Keratinocyte (primary cell): ENCODE data around the gene GLTPD2. TPM values are rescaled to one million over a fixed set of nuclear protein-coding genes. Genes with fewer than 3 reads are reported as not detected.

Experiments
- DNase-seq: peaks from one replicate; pipeline ENCODE4 v3.0.0-alpha.2; 2011; ENCODE audit warnings: low read depth, missing footprints, low spot score
- FAIRE-seq: peaks from 2 replicates; lab custom pipeline; 2011; peaks lifted over from hg19 to GRCh38; lab: Jason Lieb, UNC
- H2AFZ ChIP-seq: 2 replicates; pipeline ENCODE4 v1.6.0; 2012; ENCODE audit warnings: low read length, control low read depth, inconsistent platforms; ENCODE audit not compliant: control insufficient read depth
- H3K27ac ChIP-seq: 2 replicates; pipeline ENCODE4 v1.5.1; 2011; ENCODE audit warnings: low read length; ENCODE audit not compliant: control insufficient read depth, insufficient read depth
- H3K27me3 ChIP-seq: 3 replicates; pipeline ENCODE4 v1.6.0; 2011; ENCODE audit warnings: low read length; ENCODE audit not compliant: control insufficient read depth, insufficient read depth; ENCODE audit errors: extremely low read depth
- H3K36me3 ChIP-seq, 2 experiments: 2 replicates in 1 of 2; 3 replicates in 1 of 2; pipeline ENCODE4 v1.5.1; 2011; ENCODE audit warnings: low read length in 2 of 2, mild to moderate bottlenecking in 1 of 2; ENCODE audit not compliant: control insufficient read depth in 2 of 2, insufficient read depth in 2 of 2; ENCODE audit errors: extremely low read depth in 1 of 2
- H3K4me1 ChIP-seq: 3 replicates; pipeline ENCODE4 v1.5.1; 2011; ENCODE audit warnings: low read length; ENCODE audit not compliant: control insufficient read depth, insufficient read depth; ENCODE audit errors: extremely low read depth
- H3K4me2 ChIP-seq: 3 replicates; pipeline ENCODE4 v1.6.0; 2011; ENCODE audit warnings: low read depth, low read length; ENCODE audit not compliant: control insufficient read depth, insufficient read depth; ENCODE audit errors: extremely low read depth
- H3K4me3 ChIP-seq, 3 experiments: fragments of 200-600 bp in 1 of 3; sonication (generic) in 1 of 3; 2 replicates in 2 of 3; 3 replicates in 1 of 3; pipeline ENCODE4 v1.5.1; 2011 to 2016; ENCODE audit warnings: low read length in 3 of 3, mild to moderate bottlenecking in 3 of 3, control low read depth in 2 of 3, inconsistent platforms in 1 of 3, low read depth in 1 of 3, mixed read lengths in 1 of 3, mixed run types in 1 of 3, moderate library complexity in 1 of 3; ENCODE audit not compliant: control insufficient read depth in 2 of 3, insufficient read depth in 2 of 3; ENCODE audit errors: extremely low read depth in 1 of 3
- H3K79me2 ChIP-seq: 2 replicates; pipeline ENCODE4 v1.6.0; 2012; ENCODE audit warnings: low read length; ENCODE audit not compliant: control insufficient read depth, insufficient read depth
- H3K9ac ChIP-seq: 3 replicates; pipeline ENCODE4 v1.6.0; 2011; ENCODE audit warnings: low read length; ENCODE audit not compliant: control insufficient read depth, insufficient read depth; ENCODE audit errors: extremely low read depth
- H3K9me1 ChIP-seq: 3 replicates; pipeline ENCODE4 v1.6.0; 2011; ENCODE audit warnings: low read length; ENCODE audit not compliant: control insufficient read depth, insufficient read depth; ENCODE audit errors: extremely low read depth
- H3K9me3 ChIP-seq: 2 replicates; pipeline ENCODE4 v1.5.1; 2012; ENCODE audit warnings: low read depth, low read length; ENCODE audit not compliant: control insufficient read depth
- H4K20me1 ChIP-seq: 3 replicates; pipeline ENCODE4 v1.6.0; 2011; ENCODE audit warnings: low read length; ENCODE audit not compliant: control insufficient read depth, insufficient read depth; ENCODE audit errors: extremely low read depth
- EZH2 ChIP-seq: IDR thresholded peaks from one replicate; pipeline ENCODE4 v1.6.1; 2012; ENCODE audit warnings: inconsistent platforms, mild to moderate bottlenecking, low read length, moderate library complexity
- dilution Hi-C: fragments of 300-500 bp; cut with MboI; formaldehyde crosslinking; loops from one replicate; pipeline ENCODE4 v1.7.0; 2020; ENCODE audit warnings: low sequenced_read_pairs; ENCODE audit not compliant: extremely low pct_ligation_motif_present
- polyA plus RNA-seq, 5 experiments: library from polyadenylated mRNA; depleted of rRNA in 3 of 5; stranded (reverse) in 3 of 5; stranded (forward) in 1 of 5; unstranded in 1 of 5; fragments of >200 nt; gene quantifications; 1 replicate in 1 of 5; 2 replicates in 3 of 5; 3 replicates in 1 of 5; pipeline versions ENCODE4 v1.2.1 to v1.2.3, GENCODE V29; 2011 to 2012; ENCODE audit warnings: missing spikeins in 2 of 5, low read depth in 1 of 5, low replicate concordance in 1 of 5
- TF ChIP-seq, protein P1 (sequence below), 3 experiments: IDR thresholded peaks in 1 of 3; conservative IDR thresholded peaks in 1 of 3; optimal IDR thresholded peaks in 1 of 3; 2 replicates in 2 of 3; 3 replicates in 1 of 3; pipeline versions ENCODE3 to v1.5.1; 2011; ENCODE audit warnings: low read length in 3 of 3, mild to moderate bottlenecking in 3 of 3, moderate library complexity in 2 of 3, control low read depth in 1 of 3, inconsistent platforms in 1 of 3; ENCODE audit not compliant: insufficient read depth in 2 of 3; ENCODE audit errors: extremely low read depth in 1 of 3

The GLTPD2 gene
- polyA plus RNA-seq, 1 donor (not counting 4 experiments of a cell fraction or from before 2014, with no cell fraction given) = not detected

DNA sequence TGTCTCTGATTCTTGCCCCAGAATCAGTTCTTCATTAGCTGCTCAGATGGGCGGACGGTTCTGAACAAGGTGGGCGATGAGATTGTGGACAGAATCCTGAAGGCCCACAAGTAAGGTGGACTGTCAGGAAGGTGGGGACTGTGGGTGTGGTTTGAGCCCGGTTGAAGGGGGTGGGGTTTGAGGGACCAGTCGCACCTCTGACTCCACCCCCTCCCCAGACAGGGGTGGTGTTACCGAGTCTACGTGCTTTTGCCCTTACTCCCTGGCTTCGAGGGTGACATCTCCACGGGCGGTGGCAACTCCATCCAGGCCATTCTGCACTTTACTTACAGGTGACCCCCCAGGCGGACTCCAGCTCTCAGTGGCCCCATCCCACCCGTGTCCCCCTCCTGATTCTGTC, 29.5 kb downstream of the GLTPD2 start:
- H3K4me2 ChIP-seq = no peak overlapping the region
- no peaks in the 10 kb centered on the region for H3K4me1 ChIP-seq
- no peaks in the 10 kb centered on the region for H3K79me2 ChIP-seq
- H3K27ac ChIP-seq = no peak overlapping the region
- TF ChIP-seq, protein P1, sequence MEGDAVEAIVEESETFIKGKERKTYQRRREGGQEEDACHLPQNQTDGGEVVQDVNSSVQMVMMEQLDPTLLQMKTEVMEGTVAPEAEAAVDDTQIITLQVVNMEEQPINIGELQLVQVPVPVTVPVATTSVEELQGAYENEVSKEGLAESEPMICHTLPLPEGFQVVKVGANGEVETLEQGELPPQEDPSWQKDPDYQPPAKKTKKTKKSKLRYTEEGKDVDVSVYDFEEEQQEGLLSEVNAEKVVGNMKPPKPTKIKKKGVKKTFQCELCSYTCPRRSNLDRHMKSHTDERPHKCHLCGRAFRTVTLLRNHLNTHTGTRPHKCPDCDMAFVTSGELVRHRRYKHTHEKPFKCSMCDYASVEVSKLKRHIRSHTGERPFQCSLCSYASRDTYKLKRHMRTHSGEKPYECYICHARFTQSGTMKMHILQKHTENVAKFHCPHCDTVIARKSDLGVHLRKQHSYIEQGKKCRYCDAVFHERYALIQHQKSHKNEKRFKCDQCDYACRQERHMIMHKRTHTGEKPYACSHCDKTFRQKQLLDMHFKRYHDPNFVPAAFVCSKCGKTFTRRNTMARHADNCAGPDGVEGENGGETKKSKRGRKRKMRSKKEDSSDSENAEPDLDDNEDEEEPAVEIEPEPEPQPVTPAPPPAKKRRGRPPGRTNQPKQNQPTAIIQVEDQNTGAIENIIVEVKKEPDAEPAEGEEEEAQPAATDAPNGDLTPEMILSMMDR (optimal IDR thresholded peaks at IDR 0.05 in 1 of 3, IDR thresholded peaks at IDR 0.05 in 1 of 3, conservative IDR thresholded peaks at IDR 0.05 in 1 of 3; ENCODE audit: extremely low read depth in 1 of 3, insufficient read depth in 2 of 3, low read length in 3 of 3) = no peak
- TF ChIP-seq EZH2 = no peak
- no peaks in the 10 kb centered on the region for H3K9me1 ChIP-seq
- peaks cover 25 to 29% of the 10 kb centered on the region in 2 experiments for H3K36me3 ChIP-seq
- no peak overlapping the region for H3K9ac ChIP-seq
- dilution Hi-C loops = no loop called here
- H3K4me3 ChIP-seq = no peak overlapping the region
- H2AFZ ChIP-seq = no peak overlapping the region
- FAIRE-seq = no peak
- no peaks in the 10 kb centered on the region for H3K9me3 ChIP-seq
- DNase-seq = no peak
- no peaks in the 10 kb centered on the region for H4K20me1 ChIP-seq
- H3K27me3 ChIP-seq = no peaks in the 10 kb centered on the region

DNA sequence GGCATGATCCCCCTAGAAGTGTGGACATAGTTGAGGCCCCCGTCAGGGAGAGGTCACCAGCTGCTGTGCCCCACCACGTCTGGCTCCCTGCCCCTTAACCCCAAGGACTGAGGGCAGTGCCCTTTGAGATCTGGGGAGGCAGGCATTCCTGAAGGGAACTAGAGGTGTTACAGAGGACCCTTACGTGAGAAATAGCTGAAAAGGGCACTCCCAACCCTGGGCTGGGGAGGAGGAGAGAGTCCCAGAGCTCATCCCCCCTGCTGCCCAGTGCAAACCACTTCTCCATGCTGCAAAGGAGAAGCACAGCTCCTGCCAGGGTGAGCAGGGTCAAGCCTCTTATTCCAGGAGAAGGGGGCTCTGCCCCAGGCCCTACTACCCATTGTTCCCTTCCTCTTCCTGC, 34.1 kb downstream of the GLTPD2 start:
- dilution Hi-C loops = no loop called here
- Histone ChIP-seq H3K27me3 (no peaks in the 10 kb centered on the region), H3K4me1 (no peaks in the 10 kb centered on the region), H3K9ac (no peak overlapping the region), H3K27ac (no peak overlapping the region), H3K36me3 (peaks cover 17 to 19% of the 10 kb centered on the region in 2 experiments), H3K4me2 (no peak overlapping the region), H3K4me3 (no peak overlapping the region), H3K9me3 (no peaks in the 10 kb centered on the region), H3K79me2 (no peaks in the 10 kb centered on the region), H3K9me1 (no peaks in the 10 kb centered on the region), H4K20me1 (no peaks in the 10 kb centered on the region), H2AFZ (no peak overlapping the region)
- no peak for TF ChIP-seq EZH2
- TF ChIP-seq, protein P1 (optimal IDR thresholded peaks at IDR 0.05 in 1 of 3, IDR thresholded peaks at IDR 0.05 in 1 of 3, conservative IDR thresholded peaks at IDR 0.05 in 1 of 3; ENCODE audit: extremely low read depth in 1 of 3, insufficient read depth in 2 of 3, low read length in 3 of 3) = no peak
- FAIRE-seq (no peak), DNase-seq (no peak)
